ENCODE results near the gene TTC27.
"Not testable (repeated sequence)": the region's sequence is repeated elsewhere in the genome, so short reads cannot be mapped to it uniquely, and the experiment has no call there.

TTC27 gene

DNA sequence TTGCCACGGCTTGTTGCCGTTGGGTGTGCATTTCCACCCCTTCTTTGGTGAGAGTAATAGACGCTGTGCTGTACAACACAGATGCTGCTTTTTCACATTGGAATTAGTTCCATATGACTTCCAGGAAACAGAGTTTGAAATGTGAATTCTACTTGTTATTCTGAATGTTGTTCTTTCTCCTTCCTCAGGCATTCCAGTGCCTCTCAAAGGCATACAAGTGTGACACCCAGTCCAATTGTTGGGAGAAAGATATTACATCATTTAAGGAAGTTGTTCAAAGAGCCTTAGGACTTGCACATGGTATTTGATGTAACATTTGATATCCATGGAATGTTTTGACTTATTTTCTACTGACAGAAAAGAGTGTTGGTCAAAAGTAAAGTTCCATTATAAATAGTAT lies 184.5 kb downstream of the TTC27 start:
- DNase-seq: no peak

DNA sequence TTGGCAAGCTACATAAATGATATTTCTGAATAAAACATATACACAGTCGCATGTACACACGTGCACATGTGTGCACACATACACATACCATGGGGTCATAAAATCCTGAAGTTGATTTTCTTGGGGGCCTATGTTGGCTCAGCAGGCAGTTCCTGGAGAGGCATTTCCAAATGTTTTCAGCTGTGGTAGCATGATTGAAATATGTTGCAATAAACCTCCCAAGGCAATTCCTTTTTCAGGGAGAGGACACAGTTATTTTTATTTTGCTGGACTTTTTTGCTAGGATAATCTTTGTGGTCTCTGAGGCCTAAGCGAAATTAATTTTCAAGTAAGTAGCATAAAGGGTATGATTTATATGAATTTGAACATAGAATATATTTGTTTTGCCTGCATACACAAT lies 192.2 kb downstream of the TTC27 start:
- no peak for DNase-seq

DNA sequence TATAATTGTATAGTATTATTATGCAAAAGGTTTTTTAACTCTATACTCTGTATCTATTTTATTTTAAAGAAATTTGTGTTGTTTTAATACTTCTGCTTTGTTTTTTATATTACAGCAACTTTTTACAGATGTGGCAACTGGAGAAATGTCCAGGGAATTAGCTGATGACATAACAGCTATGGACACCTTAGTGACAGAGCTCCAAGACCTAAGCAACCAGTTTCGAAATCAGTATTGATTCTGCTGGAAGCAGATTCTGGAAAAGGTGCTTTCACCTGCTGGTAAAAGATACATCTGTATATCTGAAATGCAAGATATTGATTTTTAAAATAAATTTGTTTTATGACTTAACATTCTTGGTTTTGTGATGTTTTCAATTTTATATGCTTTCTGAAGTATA lies 192.9 kb downstream of the TTC27 start:
- DNase-seq: no peak

DNA sequence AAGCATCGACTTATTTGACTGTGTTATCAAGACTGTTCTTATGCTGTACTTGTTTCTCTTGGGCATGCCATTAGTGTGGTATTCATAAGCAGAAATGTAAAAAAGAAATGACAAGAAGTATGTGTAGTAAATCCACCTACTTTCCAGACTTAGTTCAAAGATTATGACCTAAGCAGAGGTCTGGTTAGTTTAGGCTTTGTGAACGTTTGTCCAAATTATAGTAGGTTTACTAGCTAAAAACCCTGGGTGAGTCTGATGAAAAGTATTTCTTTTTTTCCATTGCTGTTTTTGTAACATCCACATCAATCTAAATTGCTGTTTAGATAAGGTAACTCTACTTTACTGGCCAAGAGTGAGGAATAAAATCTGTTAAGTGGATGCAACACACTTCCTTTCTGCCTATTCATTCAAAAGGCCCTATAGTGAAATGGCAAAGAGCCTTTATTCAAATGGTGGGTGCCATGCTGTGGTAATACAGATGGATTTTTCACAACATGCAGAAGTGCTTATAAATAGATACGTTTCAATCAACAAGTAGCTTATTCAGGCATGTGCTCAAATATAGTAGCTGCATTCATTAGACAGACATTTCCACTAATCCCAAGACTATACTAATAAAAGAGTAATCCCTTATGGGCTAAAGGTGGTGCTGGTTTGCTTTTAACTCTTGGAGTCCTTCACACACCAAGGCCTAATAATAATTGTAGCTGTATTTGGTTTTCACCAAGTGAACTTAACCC lies 196.4 kb downstream of the TTC27 start:
- DNase-seq: no peak

DNA sequence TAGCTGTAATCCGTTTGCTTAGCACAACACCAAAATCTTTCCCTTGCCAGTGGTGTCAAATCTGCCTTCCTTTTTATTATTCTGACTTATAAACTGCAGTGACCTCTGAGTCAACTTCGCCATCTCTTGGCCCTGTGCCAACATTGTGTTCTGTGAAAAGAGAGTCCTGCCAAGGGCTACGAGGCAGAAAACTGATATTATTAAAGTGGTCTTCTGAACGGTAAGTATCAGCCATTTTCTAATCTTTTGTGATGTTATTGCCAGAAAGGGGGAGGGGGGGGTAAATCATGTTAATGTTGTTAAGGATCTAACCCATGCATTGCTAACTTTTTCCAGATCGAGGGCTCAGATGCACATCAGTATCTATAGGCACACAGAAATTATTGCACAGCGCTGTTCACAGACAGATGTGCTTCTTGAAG lies 197.5 kb downstream of the TTC27 start:
- DNase-seq: no peak

DNA sequence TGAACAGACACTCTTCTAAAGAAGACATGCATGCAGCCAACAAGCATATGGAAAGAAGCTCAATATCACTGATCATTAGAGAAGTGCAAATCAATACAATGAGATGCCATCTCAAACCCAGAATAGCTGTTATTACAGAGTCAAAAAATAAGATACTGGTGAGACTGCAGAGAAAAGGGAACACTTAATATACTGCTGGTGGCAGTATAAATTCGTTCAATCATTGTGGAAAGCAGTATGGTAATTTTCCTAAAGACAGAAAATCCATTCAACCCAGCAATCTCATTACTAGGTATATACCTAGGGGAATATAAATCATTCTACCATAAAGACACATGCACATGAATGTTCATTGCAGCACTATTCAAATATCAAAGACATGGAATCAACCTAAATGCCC lies 202.3 kb downstream of the TTC27 start:
- no peak for DNase-seq

DNA sequence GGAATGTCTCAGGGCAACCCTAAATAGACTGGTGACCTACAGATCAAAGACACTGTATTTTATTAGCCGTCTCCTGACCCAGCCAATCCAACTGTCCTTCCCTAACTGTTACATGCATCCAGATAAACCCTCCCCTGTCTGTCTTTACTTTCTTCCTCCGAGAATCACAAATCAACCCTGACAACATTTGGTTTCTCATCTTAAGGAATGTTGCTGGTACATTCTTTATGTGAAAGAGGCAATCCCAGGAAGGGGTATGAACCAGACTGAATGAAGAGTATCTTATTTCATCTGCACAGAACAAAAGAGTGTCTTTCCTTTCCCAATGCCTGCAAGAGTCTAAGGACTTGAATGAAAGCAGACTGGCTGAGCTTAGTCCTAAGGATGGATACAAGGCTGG lies 205.0 kb downstream of the TTC27 start:
- DNase-seq: no peak

DNA sequence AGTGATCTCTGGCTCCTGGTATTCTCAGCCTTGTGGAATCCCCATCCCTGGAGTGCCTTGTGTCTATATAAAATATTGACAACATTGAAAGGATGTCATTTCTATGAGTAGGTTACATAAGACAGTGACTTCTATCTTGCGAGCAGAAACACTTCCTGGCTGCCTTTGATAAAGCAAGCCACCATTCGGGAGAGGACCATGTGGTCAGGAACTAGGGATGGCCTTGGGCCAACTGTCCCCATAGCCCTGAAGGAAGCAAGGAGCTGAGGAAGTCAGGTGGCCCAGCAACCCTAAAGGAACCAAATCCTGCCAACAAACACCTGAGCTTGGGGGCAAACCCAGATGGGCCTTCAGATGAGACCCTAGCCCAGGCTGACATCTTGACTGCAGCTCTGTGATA lies 205.9 kb downstream of the TTC27 start:
- no peak for DNase-seq

DNA sequence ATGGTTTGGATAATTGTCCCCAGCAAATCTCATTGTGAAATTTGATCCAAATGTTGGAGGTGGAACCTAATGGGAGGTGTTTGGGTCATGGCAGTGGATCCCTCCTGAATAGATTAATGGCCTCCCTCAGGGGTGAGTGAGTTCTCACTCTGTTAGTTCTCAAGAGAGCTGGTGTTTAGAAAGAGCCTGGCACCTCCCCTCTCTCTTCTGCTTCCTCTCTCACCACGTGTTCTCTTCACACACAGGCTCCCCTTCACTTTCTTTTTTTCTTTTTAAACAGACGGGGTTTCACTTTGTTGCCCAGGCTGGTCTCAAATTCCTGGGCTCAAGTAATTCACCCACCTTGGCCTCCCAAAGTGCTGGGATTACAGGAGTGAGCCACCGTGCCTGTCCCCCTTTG lies 207.3 kb downstream of the TTC27 start:
- no peak for DNase-seq

DNA sequence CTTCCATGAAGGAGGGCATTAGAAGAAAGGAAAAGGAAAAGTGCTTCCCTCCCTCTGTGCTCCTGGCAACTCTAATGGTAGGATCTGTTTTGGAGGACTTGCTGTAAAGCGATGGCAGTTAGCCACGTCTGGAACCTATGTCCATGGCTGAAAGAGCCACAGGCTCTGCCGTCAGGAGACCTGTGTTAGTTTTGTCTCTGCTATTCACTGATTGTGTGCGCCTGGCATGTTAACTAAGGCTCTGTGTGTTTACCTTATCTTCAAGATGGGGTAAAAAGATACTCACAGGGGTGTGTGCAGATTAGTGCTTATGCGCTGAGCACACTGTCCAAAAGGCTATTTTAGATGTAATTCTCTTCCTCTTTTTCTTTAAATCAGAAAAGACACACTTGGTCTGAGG lies 209.1 kb downstream of the TTC27 start:
- DNase-seq: no peak

DNA sequence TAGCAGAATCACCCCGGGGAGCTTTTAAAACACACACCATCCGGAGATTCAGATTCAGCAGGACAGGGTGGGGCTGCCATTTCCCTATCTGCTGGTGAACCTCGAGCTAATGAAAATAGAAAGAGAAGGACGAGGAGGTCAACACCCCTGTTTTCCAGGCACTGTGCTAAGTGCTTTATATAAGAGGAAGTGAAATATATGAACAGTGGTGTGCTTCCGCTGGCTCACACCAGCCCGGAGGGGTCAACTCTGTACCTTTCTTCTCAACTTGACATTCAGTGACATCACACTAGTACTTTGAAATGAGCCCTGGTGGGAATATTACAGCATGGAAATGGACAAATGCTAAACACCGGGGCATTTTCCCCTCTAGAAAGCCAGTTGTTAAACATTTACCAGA lies 210.6 kb downstream of the TTC27 start:
- DNase-seq: no peak

DNA sequence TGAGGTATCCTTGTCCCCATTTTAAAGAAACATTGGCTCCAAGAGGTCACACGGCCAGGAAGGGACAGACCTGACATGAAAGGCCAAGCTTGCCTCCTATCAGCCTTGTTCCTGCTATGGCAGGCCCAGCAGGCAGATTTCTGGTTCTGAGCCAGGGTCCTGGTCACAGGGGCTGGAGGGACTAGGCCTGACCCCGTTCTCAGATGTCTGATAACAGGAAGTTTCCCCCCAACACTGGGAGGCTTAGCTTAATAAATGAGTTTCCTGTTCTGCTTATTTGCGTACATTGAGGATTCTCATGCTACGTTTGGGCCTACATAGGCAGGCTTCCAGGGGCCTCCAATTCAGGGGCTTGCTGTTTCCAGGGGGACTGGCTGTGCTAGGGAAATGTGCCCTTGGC lies 211.1 kb downstream of the TTC27 start:
- DNase-seq: no peak

DNA sequence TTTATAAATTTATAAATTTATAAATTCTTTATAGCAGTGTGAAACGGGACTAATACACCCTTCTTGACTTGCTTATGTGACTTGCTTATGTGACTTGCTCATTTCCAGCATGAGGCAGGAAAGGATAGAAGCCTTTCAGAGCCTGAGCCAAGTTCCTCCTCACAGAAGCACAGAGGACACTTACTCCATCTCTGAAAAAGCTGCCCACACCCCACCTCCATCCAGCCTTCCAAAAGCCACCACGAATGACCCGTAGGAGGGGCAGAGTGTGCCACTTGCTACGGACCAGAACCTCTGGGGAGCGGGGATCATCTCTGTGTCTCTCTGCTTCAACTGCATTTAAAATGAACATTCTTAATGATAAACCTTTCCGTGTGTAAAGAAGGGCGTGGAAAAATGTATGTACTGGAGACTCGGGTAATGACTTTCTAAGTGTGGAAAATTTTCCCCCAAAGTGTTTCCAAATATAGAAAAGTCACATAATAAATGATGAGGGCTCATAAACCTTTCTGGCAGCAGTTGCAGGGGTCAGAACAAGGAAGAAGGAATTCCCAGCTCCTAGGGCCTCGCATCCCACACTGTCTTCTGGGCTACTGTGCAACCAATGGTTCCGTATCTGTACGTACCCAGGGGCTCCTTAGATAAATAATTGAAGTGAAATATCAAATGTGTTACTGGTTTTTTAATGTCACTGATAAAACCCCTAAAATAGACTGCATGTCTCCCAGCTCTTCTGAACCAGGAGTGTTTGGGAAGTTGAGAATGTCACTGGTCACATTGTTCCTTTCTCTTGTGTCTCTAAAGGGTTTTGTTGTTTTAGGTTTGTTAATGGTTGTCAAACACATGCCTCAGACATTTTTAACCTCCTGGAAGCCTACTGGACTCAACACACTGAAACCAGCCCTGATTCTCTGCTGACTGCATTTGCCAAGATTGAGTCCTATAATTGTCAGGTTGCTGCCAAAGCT lies 214.4 kb downstream of the TTC27 start:
- DNase-seq: no peak

DNA sequence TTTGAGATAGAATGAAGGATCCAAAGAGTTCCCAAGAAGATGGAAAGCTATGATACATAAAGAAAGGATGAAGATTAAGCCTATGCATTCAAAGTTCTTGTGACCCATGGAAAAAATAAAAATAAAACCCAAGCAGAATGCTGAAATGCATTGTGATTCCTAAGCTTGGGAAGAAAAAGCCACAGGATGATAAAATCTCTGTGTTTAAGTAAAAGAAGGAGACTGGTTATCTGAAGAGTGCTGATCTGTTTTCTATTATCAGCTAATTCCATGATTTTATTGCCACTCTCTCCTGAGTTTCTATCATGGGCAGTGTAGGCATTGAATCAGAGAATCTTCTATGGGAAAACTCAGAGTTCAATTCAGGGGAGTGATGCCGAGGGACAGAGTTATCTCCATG lies 215.8 kb downstream of the TTC27 start:
- no peak for DNase-seq

DNA sequence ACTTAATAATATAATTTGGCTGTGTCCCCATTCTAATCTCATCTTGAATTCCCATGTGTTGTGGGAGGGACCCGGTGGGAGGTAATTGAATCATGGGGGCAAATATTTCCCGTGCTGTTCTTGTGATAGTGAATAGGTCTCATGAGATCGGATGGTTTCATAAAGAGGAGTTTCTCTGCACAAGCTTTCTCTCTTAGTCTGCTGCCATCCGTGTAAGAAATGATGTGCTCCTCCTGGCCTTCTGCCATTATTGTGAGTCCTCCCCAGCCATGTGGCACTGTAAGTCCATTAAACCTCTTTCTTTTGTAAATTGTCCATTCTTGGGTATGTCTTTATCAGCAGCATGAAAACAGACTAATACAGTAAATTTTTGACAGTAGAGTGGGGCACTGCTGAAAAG lies 216.4 kb downstream of the TTC27 start:
- DNase-seq: no peak

DNA sequence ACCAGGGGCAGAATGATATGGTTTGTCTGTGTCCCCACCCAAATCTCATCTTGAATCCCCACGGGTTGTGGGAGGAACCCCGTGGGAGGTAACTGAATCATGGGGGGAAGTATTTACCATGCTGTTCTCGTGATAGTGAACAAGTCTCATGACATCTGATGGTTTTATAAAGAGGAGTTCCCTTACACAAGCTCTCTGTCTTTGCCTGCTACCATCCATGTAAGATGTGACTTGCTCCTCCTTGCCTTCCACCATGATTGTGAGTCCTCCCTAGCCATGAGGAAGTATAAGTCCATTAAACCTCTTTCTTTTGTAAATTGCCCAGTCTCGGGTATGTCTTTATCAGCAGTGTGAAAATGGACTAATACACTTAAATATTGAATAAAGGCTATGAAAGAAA lies 218.4 kb downstream of the TTC27 start:
- DNase-seq: not testable (repeated sequence)

DNA sequence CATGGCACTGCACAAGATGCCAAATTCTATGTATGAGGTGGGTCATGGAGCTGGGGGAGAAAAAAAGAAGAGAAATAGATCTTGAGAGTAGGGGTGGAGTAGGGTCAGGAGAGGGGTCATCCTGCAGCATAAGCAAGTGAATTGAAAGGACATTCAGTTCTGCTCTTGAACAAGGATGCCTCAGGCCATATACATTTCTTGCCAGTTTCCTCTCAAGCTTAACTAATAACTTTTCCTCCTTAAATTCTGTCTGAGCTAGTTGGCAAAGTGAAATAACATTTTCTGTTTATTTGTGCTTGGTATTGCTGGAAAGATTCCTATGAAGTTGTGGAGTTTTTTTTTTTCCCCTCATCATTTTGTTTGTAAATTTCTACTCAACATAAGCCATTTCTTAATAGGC lies 219.9 kb downstream of the TTC27 start:
- no peak for DNase-seq

DNA sequence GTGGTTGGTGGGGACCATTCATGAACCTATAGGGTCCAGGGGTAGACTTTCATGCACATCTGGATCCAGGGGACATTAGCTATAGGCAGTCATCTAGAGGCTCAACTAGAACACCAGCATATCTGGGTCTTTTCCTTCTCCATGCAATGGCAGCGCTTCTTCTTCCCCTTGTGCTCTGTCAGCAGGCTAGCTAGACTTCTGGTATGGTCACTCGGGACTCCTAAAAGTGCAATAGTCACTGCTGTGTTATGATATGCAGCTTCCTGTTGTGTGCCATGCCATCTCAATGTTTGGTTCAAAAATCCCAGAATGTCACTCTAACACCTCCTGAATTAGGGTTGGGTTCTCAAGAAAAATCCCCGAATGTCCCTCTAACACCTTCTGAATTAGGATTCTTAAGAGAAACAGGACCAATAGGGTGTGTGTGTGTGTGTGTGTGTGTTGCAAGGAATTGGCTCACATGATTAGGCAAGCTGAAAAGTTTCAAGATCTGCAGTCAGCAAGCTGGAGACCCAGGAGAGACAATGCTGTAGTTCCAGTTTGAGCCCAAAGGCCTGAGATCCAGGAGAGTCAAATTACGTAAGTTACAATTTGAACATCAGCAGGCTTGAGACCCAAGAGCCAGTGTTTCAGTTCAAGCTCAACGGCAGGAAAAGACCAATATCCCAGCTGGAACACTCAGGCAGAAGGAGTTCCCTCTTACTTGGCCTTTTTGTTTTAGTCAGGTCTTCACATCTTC lies 221.8 kb downstream of the TTC27 start:
- DNase-seq: no peak

DNA sequence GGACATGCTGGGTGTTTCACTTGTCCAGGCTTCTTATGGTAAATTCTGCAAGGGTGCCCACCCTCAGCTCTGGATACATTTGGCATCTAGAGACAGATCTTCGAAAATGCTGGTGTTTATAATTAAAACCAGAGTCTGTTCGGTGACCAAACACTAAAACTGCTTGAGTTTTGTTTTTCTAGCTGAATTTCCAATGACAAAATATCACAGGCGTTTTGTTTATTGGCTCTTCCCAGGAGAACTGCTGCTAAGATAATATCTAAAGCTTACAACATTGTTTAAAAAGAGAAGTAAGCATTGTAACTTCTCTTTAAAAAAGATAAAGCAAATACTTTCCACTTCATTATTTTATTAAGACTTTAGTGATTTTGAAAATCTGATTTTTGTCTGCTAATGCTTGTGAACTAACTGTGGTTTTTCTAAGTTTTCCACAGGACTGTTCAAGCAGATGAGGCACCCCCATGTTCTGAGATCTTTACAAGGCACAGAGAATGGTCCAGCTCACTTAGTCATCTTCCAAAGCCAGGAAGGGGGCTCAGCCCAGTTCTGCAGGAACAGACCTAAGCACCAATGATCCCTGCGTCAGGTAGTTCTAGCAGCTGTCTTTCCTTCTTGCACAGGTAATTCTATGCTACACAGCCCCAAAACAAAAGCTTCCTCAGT lies 224.1 kb downstream of the TTC27 start:
- DNase-seq: no peak

DNA sequence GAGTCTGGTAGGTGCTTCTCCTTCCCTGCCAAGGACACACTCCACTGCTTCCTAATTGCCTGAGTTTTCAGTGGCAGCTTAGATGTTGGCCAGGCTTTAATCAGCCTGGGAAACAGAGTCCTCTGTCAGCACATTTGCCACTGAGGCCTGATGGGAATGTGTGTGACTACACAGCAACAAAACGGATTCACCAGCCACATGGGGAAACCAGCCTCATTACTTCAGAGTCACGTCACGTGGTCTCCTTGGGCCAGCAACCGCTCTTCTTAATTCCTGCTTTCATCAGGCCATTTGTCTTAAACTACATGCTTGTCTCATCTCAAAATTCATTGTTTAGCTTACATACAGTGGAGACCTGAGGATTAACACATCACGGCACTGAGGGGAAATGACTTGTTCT lies 225.0 kb downstream of the TTC27 start:
- DNase-seq: no peak

DNA sequence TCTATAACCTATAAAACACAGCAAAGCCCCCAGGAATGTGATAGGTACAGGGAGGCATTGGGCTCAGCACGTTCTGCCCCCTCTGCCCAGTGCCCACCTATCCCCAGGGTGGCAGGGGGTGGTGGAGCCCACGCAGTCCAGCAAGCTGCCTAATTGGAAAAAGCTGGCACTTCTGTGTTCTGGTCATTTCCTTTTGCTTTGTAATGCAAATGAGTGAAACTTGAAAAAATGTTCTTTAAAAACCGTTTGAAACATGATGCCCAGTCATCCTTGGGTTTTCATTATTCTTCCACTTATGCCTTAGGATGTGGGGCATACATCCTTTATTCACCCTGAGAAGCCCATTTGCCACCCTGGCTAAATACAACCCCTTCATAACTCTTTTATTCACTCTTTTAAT lies 229.0 kb downstream of the TTC27 start:
- no peak for DNase-seq

DNA sequence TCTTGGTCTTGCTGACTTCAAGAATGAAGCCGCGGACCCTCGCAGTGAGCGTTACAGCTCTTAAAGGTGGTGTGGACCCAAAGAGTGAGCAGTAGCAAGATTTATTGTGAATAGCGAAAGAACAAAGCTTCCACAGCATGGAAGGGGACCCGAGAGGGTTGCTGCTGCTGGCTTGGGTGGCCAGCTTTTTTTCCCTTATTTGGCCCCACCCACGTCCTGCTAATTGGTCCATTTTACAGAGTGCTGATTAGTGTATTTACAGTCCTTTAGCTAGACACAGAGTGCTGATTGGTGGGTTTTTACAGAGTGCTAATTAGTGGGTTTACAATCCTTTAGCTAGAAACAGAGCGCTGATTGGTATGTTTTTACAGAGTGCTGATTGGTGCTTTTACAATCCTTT lies 230.9 kb downstream of the TTC27 start:
- DNase-seq: no peak

DNA sequence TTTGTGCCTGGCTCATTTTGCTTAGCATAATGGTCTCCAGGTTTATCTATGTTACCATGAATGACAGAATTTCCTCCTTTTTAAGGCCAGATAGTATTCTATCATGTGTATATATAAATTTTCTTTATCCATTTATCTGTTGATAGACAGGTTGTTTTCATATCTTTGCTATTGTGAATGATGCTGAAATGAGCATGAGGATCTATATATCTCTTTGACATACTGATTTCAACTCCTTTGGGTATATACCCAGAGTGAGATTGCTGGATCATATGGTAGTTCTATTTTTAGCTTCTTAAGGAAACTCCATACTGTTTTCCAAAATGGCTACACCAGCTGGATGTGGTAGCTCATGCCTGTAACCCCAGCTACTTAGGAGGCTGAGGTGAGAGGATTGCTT lies 232.5 kb downstream of the TTC27 start:
- DNase-seq: no peak

Measured in SHP77 (cell line).